ENCODE results near the gene PSMA7.

PSMA7 gene

DNA sequence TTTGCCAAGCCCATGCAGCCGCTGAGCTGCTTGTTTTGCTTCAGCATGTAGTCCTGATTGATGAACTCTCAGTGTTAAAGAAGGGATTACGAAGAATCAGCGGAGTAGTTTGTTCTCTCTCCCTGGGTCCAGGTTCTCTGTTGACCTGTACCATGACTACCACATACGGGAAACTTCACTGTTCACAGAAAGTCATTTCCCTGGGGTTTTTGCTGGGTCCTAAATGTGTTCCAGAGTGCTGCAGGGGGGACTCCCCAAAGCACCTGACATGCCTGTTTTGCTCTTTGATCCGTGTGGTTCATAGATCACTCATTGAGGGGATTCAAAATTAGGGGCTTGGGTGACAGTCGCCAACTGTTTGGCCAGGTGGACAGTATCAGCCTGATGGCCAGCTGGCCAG is 15.4 kb downstream of the PSMA7 start:
- DNase-seq: no peak
- Histone ChIP-seq H3K36me3 (ENCODE audit: insufficient read depth, low read length) (peaks cover 93% of the 10 kb centered on the region), H3K4me3 (ENCODE audit: low read depth in 1 of 2, low read length in 2 of 2) (no peak overlapping the region), H3K9me3 (ENCODE audit: insufficient read depth, low read length, severe bottlenecking) (no peaks in the 10 kb centered on the region), H3K9ac (ENCODE audit: low read depth, low read length) (no peak overlapping the region), H4K20me1 (ENCODE audit: insufficient read depth, low read length) (peaks cover 70% of the 10 kb centered on the region), H3K4me2 (ENCODE audit: insufficient read depth, low read length) (no peak overlapping the region), H3K27ac (ENCODE audit: low read length) (no peak overlapping the region), H3K79me2 (ENCODE audit: insufficient read depth, low read length) (peaks cover 37% of the 10 kb centered on the region), H3K27me3 (ENCODE audit: insufficient read depth, low read length, poor library complexity) (no peaks in the 10 kb centered on the region), H3K4me1 (ENCODE audit: insufficient read depth, low read length) (peaks cover 19% of the 10 kb centered on the region), H2AFZ (ENCODE audit: low read depth, low read length) (no peak overlapping the region)
- ATAC-seq (ENCODE audit: insufficient read depth, low read depth): no peak
- no peak for TF ChIP-seq EZH2 (IDR thresholded peaks at IDR 0.05; ENCODE audit: borderline replicate concordance, low read depth, low read length, severe bottlenecking)
- TF ChIP-seq, protein P1, sequence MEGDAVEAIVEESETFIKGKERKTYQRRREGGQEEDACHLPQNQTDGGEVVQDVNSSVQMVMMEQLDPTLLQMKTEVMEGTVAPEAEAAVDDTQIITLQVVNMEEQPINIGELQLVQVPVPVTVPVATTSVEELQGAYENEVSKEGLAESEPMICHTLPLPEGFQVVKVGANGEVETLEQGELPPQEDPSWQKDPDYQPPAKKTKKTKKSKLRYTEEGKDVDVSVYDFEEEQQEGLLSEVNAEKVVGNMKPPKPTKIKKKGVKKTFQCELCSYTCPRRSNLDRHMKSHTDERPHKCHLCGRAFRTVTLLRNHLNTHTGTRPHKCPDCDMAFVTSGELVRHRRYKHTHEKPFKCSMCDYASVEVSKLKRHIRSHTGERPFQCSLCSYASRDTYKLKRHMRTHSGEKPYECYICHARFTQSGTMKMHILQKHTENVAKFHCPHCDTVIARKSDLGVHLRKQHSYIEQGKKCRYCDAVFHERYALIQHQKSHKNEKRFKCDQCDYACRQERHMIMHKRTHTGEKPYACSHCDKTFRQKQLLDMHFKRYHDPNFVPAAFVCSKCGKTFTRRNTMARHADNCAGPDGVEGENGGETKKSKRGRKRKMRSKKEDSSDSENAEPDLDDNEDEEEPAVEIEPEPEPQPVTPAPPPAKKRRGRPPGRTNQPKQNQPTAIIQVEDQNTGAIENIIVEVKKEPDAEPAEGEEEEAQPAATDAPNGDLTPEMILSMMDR (IDR thresholded peaks at IDR 0.05; ENCODE audit: borderline replicate concordance, extremely low read depth, low read length, poor library complexity, severe bottlenecking): no peak

- no peak overlapping the region for H3K4me2 ChIP-seq (ENCODE audit: insufficient read depth, low read length)
- no peak overlapping the region for H3K9ac ChIP-seq (ENCODE audit: low read depth, low read length)
- TF ChIP-seq, protein P1 (IDR thresholded peaks at IDR 0.05; ENCODE audit: borderline replicate concordance, extremely low read depth, low read length, poor library complexity, severe bottlenecking): no peak
- no peak for TF ChIP-seq EZH2 (IDR thresholded peaks at IDR 0.05; ENCODE audit: borderline replicate concordance, low read depth, low read length, severe bottlenecking)
- H3K79me2 ChIP-seq (ENCODE audit: insufficient read depth, low read length): peaks cover 41% of the 10 kb centered on the region
- H4K20me1 ChIP-seq (ENCODE audit: insufficient read depth, low read length): peaks cover 54% of the 10 kb centered on the region
- ATAC-seq (ENCODE audit: insufficient read depth, low read depth): no peak
- H3K4me3 ChIP-seq (ENCODE audit: low read depth in 1 of 2, low read length in 2 of 2): no peak overlapping the region
- H3K4me1 ChIP-seq (ENCODE audit: insufficient read depth, low read length): peaks cover 23% of the 10 kb centered on the region
- DNase-seq: no peak
- H3K9me3 ChIP-seq (ENCODE audit: insufficient read depth, low read length, severe bottlenecking): no peaks in the 10 kb centered on the region
- no peaks in the 10 kb centered on the region for H3K27me3 ChIP-seq (ENCODE audit: insufficient read depth, low read length, poor library complexity)
- H2AFZ ChIP-seq (ENCODE audit: low read depth, low read length): no peak overlapping the region
- H3K27ac ChIP-seq (ENCODE audit: low read length): no peak overlapping the region
- H3K36me3 ChIP-seq (ENCODE audit: insufficient read depth, low read length): peaks cover 76% of the 10 kb centered on the region
Measured at GRCh38 chr20:62126141-62126540, 17.1 kb downstream of the PSMA7 start.

DNA sequence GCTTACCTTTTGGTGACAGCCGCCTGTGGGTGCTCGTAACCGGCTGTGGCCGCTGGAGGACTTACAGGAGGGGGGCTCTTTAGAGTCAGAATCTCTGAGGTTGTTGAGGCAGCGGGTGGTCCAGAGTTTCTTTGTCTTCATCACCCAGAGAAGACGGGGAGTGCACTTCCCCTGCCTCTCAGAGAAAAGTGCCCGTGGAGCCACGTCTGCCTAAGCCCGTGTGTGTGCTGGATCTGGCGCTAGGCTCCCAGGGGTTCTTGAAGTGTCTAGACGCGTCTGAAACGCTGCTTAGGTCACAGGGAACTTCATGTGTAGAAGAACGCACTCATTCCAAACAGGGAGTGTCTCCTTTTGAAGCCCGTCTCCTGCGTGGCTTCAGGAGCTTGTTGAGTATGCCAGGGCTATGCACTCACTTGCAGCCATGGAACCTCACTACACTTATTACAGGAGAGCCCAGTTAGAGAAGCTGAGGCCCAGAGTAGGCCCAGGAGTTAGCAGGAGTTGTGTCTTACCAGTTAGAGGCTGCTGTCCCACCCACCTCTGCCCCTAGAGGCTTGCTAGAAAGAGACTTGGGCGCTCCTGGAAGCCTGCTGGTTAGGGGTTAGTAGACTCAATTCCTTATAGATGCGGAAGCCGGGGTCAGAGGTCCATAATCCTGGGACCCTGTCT is 19.6 kb downstream of the PSMA7 start:
- Histone ChIP-seq H3K36me3 (ENCODE audit: insufficient read depth, low read length) (peaks cover 51% of the 10 kb centered on the region), H3K4me2 (ENCODE audit: insufficient read depth, low read length) (peak overlapping the region; percentile 93), H2AFZ (ENCODE audit: low read depth, low read length) (no peak overlapping the region), H3K4me3 (ENCODE audit: low read depth in 1 of 2, low read length in 2 of 2) (peak overlapping the region; percentile 54 to 80; a peak in 3 of 4 replicates), H3K27ac (ENCODE audit: low read length) (peak overlapping the region; percentile 27; the same call in 1 of the 2 replicates), H3K9me3 (ENCODE audit: insufficient read depth, low read length, severe bottlenecking) (no peaks in the 10 kb centered on the region), H3K79me2 (ENCODE audit: insufficient read depth, low read length) (peaks cover 41% of the 10 kb centered on the region), H4K20me1 (ENCODE audit: insufficient read depth, low read length) (peaks cover 46% of the 10 kb centered on the region), H3K9ac (ENCODE audit: low read depth, low read length) (peak overlapping the region; percentile 71), H3K4me1 (ENCODE audit: insufficient read depth, low read length) (peaks cover 29% of the 10 kb centered on the region), H3K27me3 (ENCODE audit: insufficient read depth, low read length, poor library complexity) (no peaks in the 10 kb centered on the region)
- TF ChIP-seq, protein P1 (IDR thresholded peaks at IDR 0.05; ENCODE audit: borderline replicate concordance, extremely low read depth, low read length, poor library complexity, severe bottlenecking): peak; percentile 31
- TF ChIP-seq EZH2 (IDR thresholded peaks at IDR 0.05; ENCODE audit: borderline replicate concordance, low read depth, low read length, severe bottlenecking): no peak
- DNase-seq: no peak
- ATAC-seq (ENCODE audit: insufficient read depth, low read depth): no peak

All from DND-41 (cell line).